ENCODE measurements around the gene SPINK9.
"Not testable (repeated sequence)": the region's sequence is repeated elsewhere in the genome, so short reads cannot be mapped to it uniquely, and the experiment has no call there.

Gene SPINK9

DNA sequence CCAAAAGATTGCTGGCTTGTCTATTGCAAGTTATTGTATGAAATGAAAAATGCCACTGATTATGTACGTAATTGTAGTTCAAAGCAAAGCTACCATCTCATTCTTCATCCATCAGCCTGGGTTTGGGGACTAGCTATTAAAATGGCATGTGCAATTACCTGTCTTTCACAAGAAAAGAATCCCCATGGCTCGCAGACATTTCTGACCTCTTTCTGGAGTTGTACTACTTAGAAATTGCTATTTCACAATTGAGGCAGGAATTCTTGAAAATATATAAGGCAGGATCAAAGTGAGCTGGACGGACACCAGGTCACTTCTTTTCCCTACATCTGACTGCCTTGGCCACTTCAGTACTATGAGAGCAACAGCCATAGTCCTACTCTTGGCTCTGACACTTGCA is at the start of gene SPINK9:
Gene SPINK9, plus strand, starts transcription at position 301 of the 400 bp plus-strand sequence. Its CDS starts 55 bp downstream, at position 356.
- DNase-seq: no peak

DNA sequence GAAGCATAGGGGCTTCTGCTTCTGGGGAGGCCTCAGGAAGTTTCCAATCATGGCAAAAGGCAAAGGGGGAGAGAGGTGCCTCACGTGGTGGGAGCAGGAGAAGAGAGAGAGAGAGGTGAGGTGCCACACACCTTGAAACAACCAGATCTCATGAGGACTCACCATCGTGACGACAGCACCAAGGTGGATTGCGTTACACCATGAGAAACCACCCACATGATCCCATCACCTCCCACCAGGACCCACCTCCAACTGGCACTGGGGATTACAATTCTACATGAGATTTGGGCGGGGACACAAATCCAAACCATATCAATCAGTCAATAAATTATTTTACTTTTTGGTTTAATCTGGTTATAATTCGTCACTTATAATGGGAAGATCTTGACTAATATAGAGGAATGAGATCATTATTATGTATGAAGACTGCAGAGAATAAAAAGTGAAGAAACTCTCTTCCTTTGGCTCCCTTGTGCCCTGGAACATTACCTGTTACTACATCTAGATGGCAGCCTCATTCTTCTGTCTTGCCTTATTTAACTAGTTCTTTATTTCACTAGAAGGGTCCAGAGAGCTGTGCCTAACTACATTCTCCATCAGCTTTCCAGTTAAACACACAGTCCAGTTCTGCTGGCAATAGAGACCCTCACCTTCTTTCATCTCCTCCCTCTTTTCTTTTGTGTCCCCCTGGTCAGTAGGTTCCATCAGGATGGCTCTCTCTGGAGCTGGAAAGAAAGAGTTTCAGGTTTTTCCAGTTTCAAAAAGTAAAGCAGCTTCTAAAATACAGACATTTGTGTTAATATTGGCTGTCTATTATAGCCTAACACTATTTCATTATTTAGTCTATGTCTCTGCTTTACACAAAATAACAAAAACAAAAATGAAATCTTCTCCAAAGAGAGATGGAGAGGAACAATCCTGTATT is 44.8 kb upstream of the SPINK9 start:
- DNase-seq: peak; percentile 70

- DNase-seq: no peak
Measured at GRCh38 chr5:148297731-148298130, 37.6 kb upstream of the SPINK9 start.

GRCh38 chr5:148306446-148306845 is 28.9 kb upstream of the SPINK9 start:
- DNase-seq: no peak

DNA sequence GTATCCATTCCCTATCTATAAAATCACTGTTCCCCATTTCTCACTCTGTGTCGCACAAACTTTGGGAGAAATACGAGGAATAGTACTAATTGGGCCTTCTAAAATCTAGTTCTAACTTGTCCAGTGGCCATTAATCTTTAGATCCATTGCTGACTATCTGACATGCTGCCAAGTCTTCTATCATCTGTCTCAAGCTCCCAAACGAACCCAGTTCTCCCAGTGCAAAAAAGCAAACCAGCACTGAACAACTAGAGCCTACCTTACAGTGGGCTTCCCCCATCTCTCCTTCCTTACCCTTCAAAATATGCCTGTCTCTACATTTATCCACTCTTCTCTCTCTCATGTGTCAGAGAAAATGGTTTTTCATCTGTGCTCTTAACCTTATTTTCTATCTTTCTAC is 26.3 kb upstream of the SPINK9 start:
- no peak for DNase-seq

GRCh38 chr5:148309746-148310145 is 25.6 kb upstream of the SPINK9 start:
- no peak for DNase-seq

- no peak for DNase-seq
Measured at GRCh38 chr5:148311484-148311883, 23.9 kb upstream of the SPINK9 start.

DNA sequence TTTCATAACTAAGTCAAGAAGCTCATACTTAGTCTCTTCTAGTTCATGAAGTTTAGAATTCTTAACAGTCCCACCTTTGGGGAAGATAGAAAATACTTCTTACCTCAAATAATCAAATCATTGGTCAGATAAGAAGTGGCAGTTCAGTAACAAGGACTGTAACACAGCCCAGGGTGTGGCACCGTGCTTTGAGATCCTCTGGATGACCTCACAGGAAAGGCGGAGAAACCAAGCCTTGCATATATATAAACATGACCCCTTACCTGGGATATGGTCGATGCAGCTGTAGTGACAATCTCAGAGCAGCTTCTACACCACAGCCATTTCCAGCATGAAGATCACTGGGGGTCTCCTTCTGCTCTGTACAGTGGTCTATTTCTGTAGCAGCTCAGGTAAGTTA is 23.2 kb upstream of the SPINK9 start, which contains the start of gene SPINK7:
Gene SPINK7, plus strand, starts transcription at position 271 of the 400 bp plus-strand sequence. Its CDS starts 61 bp downstream, at position 332.
- no peak for DNase-seq

GRCh38 chr5:148314187-148314586 is 21.2 kb upstream of the SPINK9 start:
- no peak for DNase-seq

- no peak for DNase-seq
Measured at GRCh38 chr5:148314731-148315130, 20.6 kb upstream of the SPINK9 start.

DNA sequence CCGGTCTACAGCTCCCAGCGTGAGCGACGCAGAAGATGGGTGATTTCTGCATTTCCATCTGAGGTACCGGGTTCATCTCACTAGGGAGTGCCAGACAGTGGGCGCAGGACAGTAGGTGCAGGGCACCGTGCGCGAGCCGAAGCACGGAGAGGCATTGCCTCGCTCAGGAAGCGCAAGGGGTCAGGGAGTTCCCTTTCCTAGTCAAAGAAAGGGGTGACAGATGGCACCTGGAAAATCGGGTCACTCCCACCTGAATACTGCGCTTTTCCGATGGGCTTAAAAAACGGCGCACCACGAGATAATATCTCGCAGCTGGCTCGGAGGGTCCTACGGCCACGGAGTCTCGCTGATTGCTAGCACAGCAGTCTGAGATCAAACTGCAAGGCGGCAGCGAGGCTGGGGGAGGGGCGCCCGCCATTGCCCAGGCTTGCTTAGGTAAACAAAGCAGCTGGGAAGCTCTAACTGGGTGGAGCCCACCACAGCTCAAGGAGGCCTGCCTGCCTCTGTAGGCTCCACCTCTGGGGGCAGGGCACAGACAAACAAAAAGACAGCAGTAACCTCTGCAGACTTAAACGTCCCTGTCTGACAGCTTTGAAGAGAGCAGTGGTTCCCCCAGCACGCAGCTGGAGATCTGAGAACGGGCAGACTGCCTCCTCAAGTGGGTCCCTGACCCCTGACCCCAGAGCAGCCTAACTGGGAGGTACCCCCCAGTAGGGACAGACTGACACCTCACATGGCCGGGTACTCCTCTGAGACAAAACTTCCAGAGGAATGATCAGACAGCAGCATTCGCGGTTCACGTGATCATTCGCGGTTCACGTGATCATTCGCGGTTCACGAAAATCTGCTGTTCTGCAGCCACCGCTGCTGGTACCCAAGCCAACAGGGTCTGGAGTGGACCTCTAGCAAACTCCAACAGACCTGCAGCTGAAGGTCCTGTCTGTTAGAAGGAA is 15.1 kb upstream of the SPINK9 start:
- DNase-seq: not testable (repeated sequence)

- no peak for DNase-seq
Measured at GRCh38 chr5:148333262-148333849, 2.0 kb upstream of the SPINK9 start.

DNA sequence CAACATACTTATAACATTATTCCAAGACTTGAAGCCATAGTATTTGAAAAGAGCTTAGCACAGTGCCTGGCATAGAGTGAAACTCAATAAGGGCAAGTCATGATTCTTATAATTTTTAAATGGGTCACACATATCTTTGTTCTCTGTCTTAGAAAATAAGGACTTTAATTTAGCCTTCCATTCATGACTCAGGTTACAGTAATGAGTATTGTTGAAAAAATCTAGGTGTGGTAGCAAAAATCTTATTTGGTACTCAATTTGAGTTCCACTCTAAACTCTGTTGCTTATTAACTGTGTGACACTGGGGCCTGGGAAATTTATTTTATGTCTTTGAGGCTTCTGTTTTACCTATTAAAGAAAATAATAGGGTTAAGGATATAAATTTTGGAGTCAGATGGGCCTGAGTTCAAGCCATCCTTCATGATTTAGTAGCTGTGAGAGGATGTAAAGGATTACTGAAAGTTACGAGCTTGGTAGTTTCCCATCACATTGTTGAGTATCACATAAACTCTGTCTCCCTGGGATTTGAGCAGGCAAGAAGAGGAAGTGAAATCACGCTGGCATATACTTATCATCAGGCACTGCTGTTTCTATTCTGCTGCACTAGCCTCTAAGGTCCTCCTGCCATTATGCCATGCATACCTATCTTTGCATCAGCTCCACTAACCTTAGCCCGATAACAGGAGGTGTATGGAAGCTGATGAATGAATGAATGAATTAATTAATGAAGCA is 1.5 kb downstream of the SPINK9 start:
- DNase-seq: peak; percentile 5

DNA sequence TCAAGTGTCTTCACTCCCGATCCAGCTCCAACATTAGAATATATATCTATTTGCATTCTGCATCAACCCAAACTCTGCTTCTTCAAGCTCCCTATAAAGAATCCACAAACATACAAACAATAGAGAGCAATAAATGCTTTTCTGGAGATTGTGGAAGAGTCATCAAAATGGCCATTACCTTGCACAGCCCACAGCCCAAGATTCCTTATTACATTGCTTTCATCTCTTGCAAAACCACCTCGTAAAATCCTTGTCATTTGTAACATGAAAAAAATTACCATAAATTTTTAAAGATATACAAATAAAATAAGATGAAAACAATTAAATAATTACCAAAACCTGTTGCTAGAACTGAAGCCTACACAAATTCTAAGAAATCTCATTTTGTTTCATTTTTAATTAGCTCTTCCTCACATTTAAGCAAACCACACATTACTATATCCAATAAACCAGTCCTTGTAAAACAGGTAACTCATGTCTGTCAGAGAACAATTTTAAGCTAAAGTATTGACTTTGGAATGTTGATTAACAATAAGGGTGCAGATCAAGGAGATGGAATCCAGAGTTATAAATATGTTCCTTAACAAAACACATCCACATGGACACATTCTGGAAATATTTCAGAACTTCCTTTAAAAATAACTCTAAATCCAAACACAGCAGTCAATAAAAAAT is 7.1 kb downstream of the SPINK9 start:
- DNase-seq: no peak

- DNase-seq: peak; percentile 58
Measured at GRCh38 chr5:148343046-148343407, 7.7 kb downstream of the SPINK9 start.

DNA sequence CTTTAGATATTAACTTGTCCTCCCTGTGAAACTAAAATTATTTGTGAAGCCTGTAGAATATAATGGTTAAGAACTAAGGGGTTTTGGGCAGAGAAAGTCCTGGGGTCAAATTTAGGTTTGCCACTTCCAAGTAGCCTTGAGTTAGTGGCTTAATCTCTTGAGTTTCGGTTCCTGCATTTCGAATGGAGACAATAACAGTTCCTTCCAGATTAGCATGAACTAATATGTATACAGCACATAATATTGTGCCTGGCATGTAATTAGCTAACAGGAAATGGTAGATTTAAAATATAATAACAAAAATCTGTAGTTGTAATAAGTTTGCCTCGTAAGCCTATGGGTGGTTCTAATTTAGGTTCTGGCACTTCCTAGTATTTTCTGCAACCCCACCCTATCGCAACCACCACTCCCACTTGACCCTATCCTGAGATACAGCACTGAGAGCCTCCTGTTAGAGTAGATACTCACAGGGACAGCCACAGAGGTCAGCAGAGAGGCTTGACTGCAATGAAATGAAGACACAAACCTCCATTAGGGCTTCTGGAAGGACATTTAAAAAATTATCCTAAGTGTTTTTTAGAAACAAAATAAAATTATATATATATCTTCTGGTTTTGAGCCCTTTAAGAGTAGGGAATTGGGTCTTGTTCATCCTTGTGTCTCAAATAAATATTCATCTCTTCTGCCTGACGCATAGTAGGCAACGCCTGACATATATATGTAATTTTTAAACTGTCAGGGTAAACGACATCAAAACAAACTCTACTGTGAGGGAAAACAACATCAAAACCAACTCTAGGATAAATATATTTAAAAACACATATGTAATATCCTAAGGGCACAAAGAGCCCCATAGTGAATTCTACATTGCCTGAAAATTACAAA is 8.5 kb downstream of the SPINK9 start:
- peak; percentile 72 for DNase-seq

GRCh38 chr5:148347706-148348105 is 12.3 kb downstream of the SPINK9 start:
- DNase-seq: no peak

DNA sequence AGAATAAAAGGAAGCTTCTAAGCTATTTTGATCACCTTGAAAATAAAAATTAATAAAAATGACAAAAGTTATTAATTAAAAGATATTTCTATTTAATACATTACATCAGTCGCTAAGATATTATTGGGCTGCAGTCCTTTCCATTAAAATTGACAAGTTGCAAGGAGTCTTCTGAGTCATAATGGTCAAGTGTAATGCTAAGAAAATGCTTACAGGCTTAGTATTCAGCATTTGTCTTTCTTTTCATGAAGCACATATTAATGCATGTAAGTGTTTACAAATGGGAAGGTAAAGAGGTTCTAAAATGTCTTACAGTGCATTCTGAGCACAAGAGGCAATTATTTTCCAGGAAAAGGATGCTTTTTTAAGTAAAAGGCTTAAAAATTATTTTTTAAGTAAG is 17.3 kb downstream of the SPINK9 start:
- no peak for DNase-seq

DNA sequence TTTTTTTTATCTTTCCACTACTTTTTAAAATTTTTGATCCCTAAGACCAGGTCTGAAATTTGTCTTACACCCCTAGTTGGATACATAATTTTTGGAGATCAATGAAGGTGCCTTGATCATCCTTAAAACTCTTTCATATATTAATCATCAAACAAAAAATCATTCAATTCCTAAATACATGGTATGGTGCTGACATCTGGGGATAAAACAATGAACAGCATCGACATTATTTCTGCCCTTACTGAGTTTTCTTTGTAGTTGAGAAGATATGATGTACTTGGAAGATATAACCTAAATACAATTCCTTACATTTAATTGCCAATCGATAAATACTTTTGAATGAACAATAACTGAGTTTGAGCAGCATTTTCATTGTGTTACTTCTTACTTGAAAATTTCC is 18.3 kb downstream of the SPINK9 start:
- no peak for DNase-seq

DNA sequence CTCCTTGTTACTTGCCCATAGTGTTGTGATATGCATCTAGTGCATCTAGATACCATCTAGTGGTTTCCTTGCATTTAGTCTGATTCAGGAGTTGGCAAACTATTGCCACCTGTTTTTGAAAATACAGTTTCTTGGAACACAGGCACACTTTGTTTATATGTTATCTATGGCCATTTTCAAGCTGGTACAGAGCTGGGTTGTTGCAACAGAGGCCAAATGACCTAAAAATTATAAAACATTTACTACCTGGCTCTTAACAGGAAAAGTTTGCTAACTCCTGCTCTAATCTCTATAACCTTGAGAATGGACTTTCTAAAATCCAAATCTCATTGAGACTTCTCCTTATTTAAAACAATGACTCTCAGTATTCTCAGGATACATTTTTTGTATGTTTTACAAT is 29.0 kb downstream of the SPINK9 start:
- peak; percentile 22 for DNase-seq

- no peak for DNase-seq
Measured at GRCh38 chr5:148368299-148368698, 32.9 kb downstream of the SPINK9 start.
